GM20431 (cell line): ENCODE data around the gene PLXNC1.

ENCODE experiments used
- in situ Hi-C: fragments of 300-500 bp; cut with MseI, MboI; formaldehyde crosslinking; loops from one replicate; pipeline ENCODE4 v1.15.0; 2020; ENCODE audit warnings: low sequenced_read_pairs; ENCODE audit not compliant: unreplicated experiment

The PLXNC1 gene

GRCh38 chr12:94272280-94272679, 123.9 kb downstream of the PLXNC1 start:
- in situ Hi-C loops, result no loop called here

- in situ Hi-C loops, result no loop called here
Measured at GRCh38 chr12:94273272-94273671, 124.9 kb downstream of the PLXNC1 start.

- in situ Hi-C loops, result no loop called here
Measured at GRCh38 chr12:94276725-94277124, 128.3 kb downstream of the PLXNC1 start.

- in situ Hi-C loops, result no loop called here
Measured at GRCh38 chr12:94277426-94278000, 129.1 kb downstream of the PLXNC1 start.

- in situ Hi-C loops, result no loop called here
Measured at GRCh38 chr12:94280063-94280462, 131.7 kb downstream of the PLXNC1 start.

GRCh38 chr12:94282675-94283074, 134.3 kb downstream of the PLXNC1 start:
- in situ Hi-C loops, result no loop called here

GRCh38 chr12:94284046-94284445, 135.7 kb downstream of the PLXNC1 start:
- in situ Hi-C loops, result no loop called here

GRCh38 chr12:94284859-94285258, 136.5 kb downstream of the PLXNC1 start:
- in situ Hi-C loops, result no loop called here

- in situ Hi-C loops, result no loop called here
Measured at GRCh38 chr12:94285943-94286582, 137.7 kb downstream of the PLXNC1 start.

GRCh38 chr12:94286583-94287244, 138.3 kb downstream of the PLXNC1 start:
- in situ Hi-C loops, result no loop called here

GRCh38 chr12:94287245-94287628, 138.9 kb downstream of the PLXNC1 start:
- in situ Hi-C loops, result no loop called here

GRCh38 chr12:94289461-94290312, 141.3 kb downstream of the PLXNC1 start:
- in situ Hi-C loops, result no loop called here

- in situ Hi-C loops, result no loop called here
Measured at GRCh38 chr12:94290353-94290752, 142.0 kb downstream of the PLXNC1 start.

- in situ Hi-C loops, result no loop called here
Measured at GRCh38 chr12:94297096-94297699, 148.8 kb downstream of the PLXNC1 start.

- in situ Hi-C loops, result no loop called here
Measured at GRCh38 chr12:94297876-94298505, 149.6 kb downstream of the PLXNC1 start.

- in situ Hi-C loops, result no loop called here
Measured at GRCh38 chr12:94299846-94300245, 151.5 kb downstream of the PLXNC1 start.

GRCh38 chr12:94304012-94304411, 155.6 kb downstream of the PLXNC1 start:
- in situ Hi-C loops, result no loop called here

GRCh38 chr12:94304566-94305061, 156.2 kb downstream of the PLXNC1 start:
- in situ Hi-C loops, result no loop called here

GRCh38 chr12:94305130-94305957, 157.0 kb downstream of the PLXNC1 start:
- in situ Hi-C loops, result no loop called here
